IMR-90 (cell line): ENCODE data around the gene WDR6. TPM values are rescaled to one million over a fixed set of nuclear protein-coding genes. Genes with fewer than 3 reads are reported as not detected.

Source experiments
- ATAC-seq: fragments of 200-7000 bp; cut with Tn5 transposase; 2 replicates; pipeline ENCODE4 v1.9.1; 2020; ENCODE audit warnings: low read depth, mild to moderate bottlenecking, moderate library complexity
- BruUV-seq: library from RNA; stranded (reverse); fragments of 400-500 nt; replicated peaks from 2 replicates; lab custom pipeline; 2021; lab: Mats Ljungman, UMichigan
- CTCF ChIA-PET: fragments of 300-600 bp; formaldehyde crosslinking; extraction: SDS; loops from one replicate; lab custom pipeline; 2021; ENCODE audit warnings: antibody characterized with exemption; lab: Yijun Ruan, JAX
- POLR2A ChIA-PET: fragments of 300-600 bp; sonication (Branson Sonifier 250); formaldehyde crosslinking; loops from one replicate; lab custom pipeline; 2022; ENCODE audit warnings: antibody characterized with exemption; ENCODE audit not compliant: unreplicated experiment; lab: Charles Lee
- DNase-seq: peaks from one replicate; pipeline ENCODE4 v3.0.0; 2013
- H2AFZ ChIP-seq: replicated peaks from 2 replicates; pipeline ENCODE3; 2013; ENCODE audit warnings: low read length, mild to moderate bottlenecking; ENCODE audit not compliant: poor library complexity
- H2AK5ac ChIP-seq: 2 replicates; pipeline ENCODE4 v1.6.1; 2013; ENCODE audit warnings: low read depth, low read length, inconsistent platforms
- H2AK9ac ChIP-seq: replicated peaks from 2 replicates; pipeline ENCODE3; 2013; ENCODE audit warnings: mild to moderate bottlenecking, low read depth, low read length, moderate library complexity; ENCODE audit not compliant: poor library complexity
- H2BK120ac ChIP-seq: 2 replicates; pipeline ENCODE4 v1.6.1; 2013; ENCODE audit warnings: low read depth, low read length, inconsistent platforms
- H2BK15ac ChIP-seq: 3 replicates; pipeline ENCODE4 v1.6.1; 2013; ENCODE audit warnings: low read depth, low read length, inconsistent platforms
- H2BK20ac ChIP-seq: 2 replicates; pipeline ENCODE4 v1.6.1; 2013; ENCODE audit warnings: low read depth, mild to moderate bottlenecking, inconsistent platforms, low read length, moderate library complexity
- H2BK5ac ChIP-seq: 2 replicates; pipeline ENCODE4 v1.6.1; 2013; ENCODE audit warnings: mild to moderate bottlenecking, low read depth, low read length, inconsistent platforms; ENCODE audit not compliant: poor library complexity, severe bottlenecking
- H3K14ac ChIP-seq: replicated peaks from 2 replicates; pipeline ENCODE4 v1.6.1; 2013; ENCODE audit warnings: low read depth, low read length, inconsistent platforms
- H3K18ac ChIP-seq: 2 replicates; pipeline ENCODE4 v1.6.1; 2013; ENCODE audit warnings: low read depth, low read length, control low read depth
- H3K23ac ChIP-seq: 2 replicates; pipeline ENCODE4 v1.6.1; 2013; ENCODE audit warnings: low read depth, low read length, inconsistent platforms
- H3K27ac ChIP-seq: 2 replicates; pipeline ENCODE4 v1.5.1; 2013; ENCODE audit warnings: mild to moderate bottlenecking, control low read depth, low read length; ENCODE audit not compliant: insufficient read depth
- H3K27me3 ChIP-seq: 2 replicates; pipeline ENCODE4 v1.6.1; 2013; ENCODE audit warnings: low read length; ENCODE audit not compliant: control insufficient read depth, insufficient read depth
- H3K36me3 ChIP-seq: 2 replicates; pipeline ENCODE4 v1.6.1; 2013; ENCODE audit warnings: low read length, mixed read lengths; ENCODE audit not compliant: control insufficient read depth, insufficient read depth
- H3K4ac ChIP-seq: 2 replicates; pipeline ENCODE4 v1.6.1; 2013; ENCODE audit warnings: low read depth, low read length, inconsistent platforms
- H3K4me1 ChIP-seq: 2 replicates; pipeline ENCODE4 v1.6.1; 2013; ENCODE audit warnings: low read length, mixed read lengths; ENCODE audit not compliant: control insufficient read depth, insufficient read depth
- H3K4me2 ChIP-seq: 2 replicates; pipeline ENCODE4 v1.6.1; 2013; ENCODE audit warnings: low read depth, mild to moderate bottlenecking, control low read depth, low read length, moderate library complexity
- H3K4me3 ChIP-seq: 2 replicates; pipeline ENCODE4 v1.5.1; 2013; ENCODE audit warnings: low read depth, mild to moderate bottlenecking, control low read depth, low read length, moderate library complexity; ENCODE audit not compliant: insufficient read depth
- H3K56ac ChIP-seq: 2 replicates; pipeline ENCODE4 v1.6.1; 2013; ENCODE audit warnings: low read length, inconsistent platforms; ENCODE audit not compliant: insufficient read depth; ENCODE audit errors: extremely low read depth
- H3K79me1 ChIP-seq, 2 experiments: 2 replicates each; pipeline ENCODE4 v1.6.1; 2013; ENCODE audit warnings: low read length in 2 of 2, inconsistent platforms in 1 of 2, low read depth in 1 of 2
- H3K9ac ChIP-seq: 2 replicates; pipeline ENCODE4 v1.6.1; 2013; ENCODE audit warnings: low read depth, low read length, control low read depth
- H3K9me1 ChIP-seq: 2 replicates; pipeline ENCODE4 v1.6.1; 2013; ENCODE audit warnings: low read length, inconsistent platforms; ENCODE audit not compliant: insufficient read depth
- H3K9me3 ChIP-seq: 2 replicates; pipeline ENCODE4 v1.6.1; 2013; ENCODE audit warnings: low read length; ENCODE audit not compliant: control insufficient read depth, insufficient read depth
- H4K20me1 ChIP-seq: 2 replicates; pipeline ENCODE4 v1.6.1; 2013; ENCODE audit warnings: low read length, inconsistent platforms; ENCODE audit not compliant: insufficient read depth
- H4K5ac ChIP-seq: 2 replicates; pipeline ENCODE4 v1.6.1; 2013; ENCODE audit warnings: mild to moderate bottlenecking, low read depth, low read length, control low read depth
- H4K8ac ChIP-seq, 2 experiments: 2 replicates each; pipeline ENCODE4 v1.6.1; 2013; ENCODE audit warnings: low read depth in 2 of 2, low read length in 2 of 2, control low read depth in 1 of 2, inconsistent platforms in 1 of 2
- H4K91ac ChIP-seq: 2 replicates; pipeline ENCODE4 v1.6.1; 2013; ENCODE audit warnings: low read depth, low read length, inconsistent platforms; ENCODE audit not compliant: insufficient read depth
- MXI1 ChIP-seq: IDR thresholded peaks from 2 replicates; pipeline ENCODE4 v1.6.1; 2012; ENCODE audit warnings: low read depth, mild to moderate bottlenecking, low read length, moderate library complexity, borderline replicate concordance
- RAD21 ChIP-seq: IDR thresholded peaks from 2 replicates; pipeline ENCODE4 v1.6.1; 2012; ENCODE audit warnings: low read length, improper control_type of control experiment
- RCOR1 ChIP-seq: IDR thresholded peaks from 2 replicates; pipeline ENCODE4 v1.6.1; 2012; ENCODE audit warnings: mild to moderate bottlenecking, low read length, improper control_type of control experiment; ENCODE audit not compliant: insufficient replicate concordance
- SMC3 ChIP-seq: fragments of 150-350 bp; IDR thresholded peaks from 2 replicates; pipeline ENCODE4 v1.6.1; 2016; ENCODE audit warnings: low read depth, mild to moderate bottlenecking, antibody characterized with exemption, low read length, moderate library complexity
- WGBS, 2 experiments: methylation state at CpG; one replicate each; pipeline versions ENCODE4 v1.1.5 to v1.1.7; 2013; ENCODE audit warnings: missing lambda C conversion rate in 2 of 2; ENCODE audit not compliant: insufficient read length in 1 of 2; ENCODE audit errors: extremely low coverage in 2 of 2; 5-methylcytosine and 5-hydroxymethylcytosine counted together
- dilution Hi-C: fragments of 300-500 bp; cut with HindIII; formaldehyde crosslinking; loops from one replicate; pipeline ENCODE4 v1.14.3; 2018; ENCODE audit warnings: low sequenced_read_pairs; ENCODE audit not compliant: unreplicated experiment
- in situ Hi-C: fragments of 300-500 bp; cut with MboI; formaldehyde crosslinking; loops from 3 replicates; pipeline ENCODE4 v1.14.3; 2019; ENCODE audit warnings: low sequenced_read_pairs, inconsistent platforms, mixed read lengths
- intact Hi-C: fragments of 100-400 bp; cut with micrococcal nuclease; formaldehyde crosslinking; loops from 2 replicates; pipeline ENCODE4 v1.10.0; 2022
- polyA plus RNA-seq, 3 experiments: library from polyadenylated mRNA; depleted of rRNA; stranded (reverse); fragments of >200 nt; gene quantifications; 2 replicates each; pipeline ENCODE4 v1.2.3, GENCODE V29; 2012; ENCODE audit warnings: low replicate concordance in 1 of 3
- total RNA-seq: library from RNA; depleted of rRNA; stranded (reverse); fragments of >200 nt; gene quantifications from 2 replicates; pipeline ENCODE4 v1.2.3, GENCODE V29; 2012
- TF ChIP-seq, protein P1 (sequence below): fragments of 150-350 bp; IDR thresholded peaks from 2 replicates; pipeline ENCODE4 v1.6.1; 2016; ENCODE audit warnings: low read depth, mild to moderate bottlenecking, low read length, moderate library complexity, borderline replicate concordance
- TF ChIP-seq, protein P2 (sequence below): conservative IDR thresholded peaks from 2 replicates; pipeline ENCODE4 v1.5.1; 2012; ENCODE audit warnings: mild to moderate bottlenecking, low read depth, low read length, improper control_type of control experiment

The WDR6 gene
- total and polyA plus RNA-seq, 2 of the 4 experiments (the other 2 are of a cell fraction) = 60.9 to 160 TPM

DNA sequence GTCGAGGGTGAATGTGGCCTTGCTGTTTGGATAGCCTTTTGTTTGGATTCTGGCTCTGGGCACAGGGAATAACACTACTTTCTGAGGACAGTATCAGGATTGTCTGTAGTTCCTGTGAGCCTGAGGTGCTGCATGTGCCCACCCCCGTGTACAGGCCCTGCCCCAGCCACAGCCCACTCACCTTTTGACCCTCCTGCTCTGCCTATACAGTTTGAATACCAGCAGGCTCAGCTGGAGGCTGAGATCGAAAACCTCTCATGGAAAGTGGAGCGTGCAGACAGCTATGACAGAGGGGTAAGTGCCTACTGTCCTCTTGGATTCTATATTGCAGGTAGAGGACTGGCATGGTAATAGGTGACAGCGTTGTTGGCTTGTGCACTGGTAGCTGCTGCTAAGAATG, 24.5 kb upstream of the WDR6 start:
- dilution Hi-C loops (no loop called here), intact Hi-C loops (no loop called here), in situ Hi-C loops (no loop called here)
- Histone ChIP-seq H3K4me2 (no peak overlapping the region), H2BK15ac (no peak overlapping the region), H3K4me3 (no peak overlapping the region), H2AFZ (no peak overlapping the region), H3K23ac (no peak overlapping the region), H2AK9ac (no peak overlapping the region), H2BK5ac (no peak overlapping the region), H3K9ac (no peak overlapping the region), H4K20me1 (no peaks in the 10 kb centered on the region), H3K56ac (no peak overlapping the region), H2BK20ac (no peak overlapping the region), H3K18ac (no peak overlapping the region), H3K14ac (no peak overlapping the region), H3K27ac (no peak overlapping the region), H3K9me3 (no peaks in the 10 kb centered on the region), H4K8ac (no peak overlapping the region), H3K4ac (no peak overlapping the region), H3K27me3 (no peaks in the 10 kb centered on the region), H3K4me1 (no peaks in the 10 kb centered on the region), H3K36me3 (peaks cover 55% of the 10 kb centered on the region), H3K9me1 (peaks cover 5% of the 10 kb centered on the region; the same call in 1 of the 2 replicates), H2BK120ac (no peak overlapping the region), H4K5ac (no peak overlapping the region), H3K79me1 (peaks cover 21 to 25% of the 10 kb centered on the region in 2 experiments; a peak in 3 of 4 replicates), H2AK5ac (no peak overlapping the region), H4K91ac (no peak overlapping the region)
- TF ChIP-seq SMC3 = no peak
- TF ChIP-seq, protein P1, sequence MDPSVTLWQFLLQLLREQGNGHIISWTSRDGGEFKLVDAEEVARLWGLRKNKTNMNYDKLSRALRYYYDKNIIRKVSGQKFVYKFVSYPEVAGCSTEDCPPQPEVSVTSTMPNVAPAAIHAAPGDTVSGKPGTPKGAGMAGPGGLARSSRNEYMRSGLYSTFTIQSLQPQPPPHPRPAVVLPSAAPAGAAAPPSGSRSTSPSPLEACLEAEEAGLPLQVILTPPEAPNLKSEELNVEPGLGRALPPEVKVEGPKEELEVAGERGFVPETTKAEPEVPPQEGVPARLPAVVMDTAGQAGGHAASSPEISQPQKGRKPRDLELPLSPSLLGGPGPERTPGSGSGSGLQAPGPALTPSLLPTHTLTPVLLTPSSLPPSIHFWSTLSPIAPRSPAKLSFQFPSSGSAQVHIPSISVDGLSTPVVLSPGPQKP = no peak
- no peak for TF ChIP-seq RAD21
- no peak for TF ChIP-seq MXI1
- TF ChIP-seq, protein P2, sequence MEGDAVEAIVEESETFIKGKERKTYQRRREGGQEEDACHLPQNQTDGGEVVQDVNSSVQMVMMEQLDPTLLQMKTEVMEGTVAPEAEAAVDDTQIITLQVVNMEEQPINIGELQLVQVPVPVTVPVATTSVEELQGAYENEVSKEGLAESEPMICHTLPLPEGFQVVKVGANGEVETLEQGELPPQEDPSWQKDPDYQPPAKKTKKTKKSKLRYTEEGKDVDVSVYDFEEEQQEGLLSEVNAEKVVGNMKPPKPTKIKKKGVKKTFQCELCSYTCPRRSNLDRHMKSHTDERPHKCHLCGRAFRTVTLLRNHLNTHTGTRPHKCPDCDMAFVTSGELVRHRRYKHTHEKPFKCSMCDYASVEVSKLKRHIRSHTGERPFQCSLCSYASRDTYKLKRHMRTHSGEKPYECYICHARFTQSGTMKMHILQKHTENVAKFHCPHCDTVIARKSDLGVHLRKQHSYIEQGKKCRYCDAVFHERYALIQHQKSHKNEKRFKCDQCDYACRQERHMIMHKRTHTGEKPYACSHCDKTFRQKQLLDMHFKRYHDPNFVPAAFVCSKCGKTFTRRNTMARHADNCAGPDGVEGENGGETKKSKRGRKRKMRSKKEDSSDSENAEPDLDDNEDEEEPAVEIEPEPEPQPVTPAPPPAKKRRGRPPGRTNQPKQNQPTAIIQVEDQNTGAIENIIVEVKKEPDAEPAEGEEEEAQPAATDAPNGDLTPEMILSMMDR = no peak
- TF ChIP-seq RCOR1 = no peak
- ATAC-seq (no peak), DNase-seq (no peak)
- 100% methylated on average over 1 of the region's 5 CpGs; no CpG with 5 or more reads in 1 of the 2 experiments for WGBS, 2 experiments
- POLR2A ChIA-PET = no interaction called here
- CTCF ChIA-PET = interaction anchor here (1.1 kb wide), 1 partner anchor 24 kb away, joined by 3 read pairs; the partner anchor contains the start of gene WDR6
- no TSS peak for BruUV-seq
